GM12864 (cell line): ENCODE data around the gene ITPK1.

ENCODE experiments used
- DNase-seq: peaks from one replicate; pipeline ENCODE4 v3.0.0-alpha.2; 2011; ENCODE audit warnings: low read depth
- H3K4me3 ChIP-seq: 2 replicates; pipeline ENCODE4 v1.5.1; 2011; ENCODE audit warnings: mild to moderate bottlenecking, low read depth, low read length, control low read depth
- TF ChIP-seq, protein P1 (sequence below): IDR thresholded peaks from 2 replicates; pipeline ENCODE4 v1.5.1; 2011; ENCODE audit warnings: low read depth, mild to moderate bottlenecking, moderate library complexity, low read length, control low read depth, inconsistent platforms; ENCODE audit errors: missing control alignments

ITPK1 gene

DNA sequence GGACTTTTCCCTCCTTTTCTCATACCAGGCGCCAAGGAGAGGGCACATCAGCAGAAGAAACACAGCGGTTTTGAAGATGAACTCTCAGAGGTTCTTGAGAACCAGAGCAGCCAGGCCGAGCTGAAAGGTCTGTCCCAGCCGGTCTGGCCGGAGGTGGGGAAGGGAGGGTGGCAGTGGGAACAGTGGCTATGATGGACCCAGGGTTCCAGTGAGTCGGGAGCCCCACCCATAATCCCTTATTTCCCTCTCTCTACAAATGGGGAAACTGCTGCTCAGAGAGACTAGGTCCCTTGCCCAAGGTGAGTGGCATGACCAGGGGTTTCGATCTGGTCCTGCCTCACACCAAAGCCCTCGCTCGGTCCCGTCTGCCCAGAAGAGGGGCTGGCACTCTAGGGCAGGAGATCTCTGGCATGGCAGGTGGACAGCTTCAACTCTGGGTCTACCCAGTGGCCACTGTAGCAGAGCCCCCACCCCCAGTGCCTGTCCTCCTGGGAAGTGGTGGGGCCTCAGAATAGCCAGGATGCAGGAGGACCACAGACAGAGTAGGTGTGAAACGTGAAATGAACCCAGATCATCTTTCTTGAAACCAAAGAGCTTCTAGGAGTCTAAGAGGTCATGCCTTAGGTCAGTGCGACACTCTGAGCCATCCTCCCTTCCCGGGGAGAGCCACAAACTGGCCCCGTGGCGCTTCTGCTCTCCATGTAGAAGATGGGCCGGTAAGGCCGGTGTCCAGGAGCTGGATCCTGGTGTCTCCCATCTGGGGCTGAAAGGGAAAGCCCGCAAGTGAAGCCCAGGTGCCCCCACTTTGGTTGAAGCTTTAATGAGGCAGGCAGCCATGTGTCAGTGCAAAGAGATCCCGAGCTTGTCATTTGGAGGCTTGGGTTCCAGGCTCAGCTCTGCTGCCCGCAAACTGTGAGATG is 185.8 kb downstream of the ITPK1 start:
- no peak overlapping the region for H3K4me3 ChIP-seq
- DNase-seq, result no peak
- TF ChIP-seq, protein P1, sequence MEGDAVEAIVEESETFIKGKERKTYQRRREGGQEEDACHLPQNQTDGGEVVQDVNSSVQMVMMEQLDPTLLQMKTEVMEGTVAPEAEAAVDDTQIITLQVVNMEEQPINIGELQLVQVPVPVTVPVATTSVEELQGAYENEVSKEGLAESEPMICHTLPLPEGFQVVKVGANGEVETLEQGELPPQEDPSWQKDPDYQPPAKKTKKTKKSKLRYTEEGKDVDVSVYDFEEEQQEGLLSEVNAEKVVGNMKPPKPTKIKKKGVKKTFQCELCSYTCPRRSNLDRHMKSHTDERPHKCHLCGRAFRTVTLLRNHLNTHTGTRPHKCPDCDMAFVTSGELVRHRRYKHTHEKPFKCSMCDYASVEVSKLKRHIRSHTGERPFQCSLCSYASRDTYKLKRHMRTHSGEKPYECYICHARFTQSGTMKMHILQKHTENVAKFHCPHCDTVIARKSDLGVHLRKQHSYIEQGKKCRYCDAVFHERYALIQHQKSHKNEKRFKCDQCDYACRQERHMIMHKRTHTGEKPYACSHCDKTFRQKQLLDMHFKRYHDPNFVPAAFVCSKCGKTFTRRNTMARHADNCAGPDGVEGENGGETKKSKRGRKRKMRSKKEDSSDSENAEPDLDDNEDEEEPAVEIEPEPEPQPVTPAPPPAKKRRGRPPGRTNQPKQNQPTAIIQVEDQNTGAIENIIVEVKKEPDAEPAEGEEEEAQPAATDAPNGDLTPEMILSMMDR, result no peak

DNA sequence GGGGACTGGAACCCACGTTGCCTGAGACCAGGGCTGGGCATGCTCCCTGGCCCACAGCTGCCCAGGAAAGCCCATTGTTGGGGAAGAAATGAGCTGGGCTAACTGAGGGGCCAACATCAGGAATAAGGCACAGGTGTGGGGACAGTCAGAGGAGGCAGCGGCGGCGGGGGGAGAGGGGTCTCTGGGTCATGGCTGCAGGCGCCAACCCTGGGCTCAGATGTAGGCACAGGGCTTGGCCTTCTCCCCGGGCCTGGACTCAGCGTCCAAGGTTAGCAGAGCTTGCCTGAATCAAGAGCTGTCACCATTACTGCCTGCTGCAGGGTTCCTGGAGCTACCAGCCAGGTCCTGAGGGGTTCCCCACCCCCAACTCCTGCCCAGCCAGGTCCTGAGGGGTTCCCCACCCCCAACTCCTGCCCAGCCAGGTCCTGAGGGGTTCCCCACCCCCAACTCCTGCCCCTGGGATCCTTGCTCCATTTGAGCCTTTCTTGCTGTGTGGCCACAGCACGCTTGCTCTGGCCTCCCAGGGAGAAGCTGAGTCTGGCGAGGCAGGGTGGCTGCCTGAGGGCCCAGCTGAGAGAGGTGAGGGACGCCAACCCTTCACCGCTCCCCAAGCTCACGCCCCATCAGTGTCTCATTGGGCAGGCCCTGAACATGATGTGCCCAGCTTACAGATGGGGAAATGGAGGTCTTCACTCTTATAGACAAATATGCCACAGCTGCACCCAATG is 186.6 kb downstream of the ITPK1 start:
- no peak for DNase-seq
- H3K4me3 ChIP-seq, result no peak overlapping the region
- TF ChIP-seq, protein P1, result no peak

DNA sequence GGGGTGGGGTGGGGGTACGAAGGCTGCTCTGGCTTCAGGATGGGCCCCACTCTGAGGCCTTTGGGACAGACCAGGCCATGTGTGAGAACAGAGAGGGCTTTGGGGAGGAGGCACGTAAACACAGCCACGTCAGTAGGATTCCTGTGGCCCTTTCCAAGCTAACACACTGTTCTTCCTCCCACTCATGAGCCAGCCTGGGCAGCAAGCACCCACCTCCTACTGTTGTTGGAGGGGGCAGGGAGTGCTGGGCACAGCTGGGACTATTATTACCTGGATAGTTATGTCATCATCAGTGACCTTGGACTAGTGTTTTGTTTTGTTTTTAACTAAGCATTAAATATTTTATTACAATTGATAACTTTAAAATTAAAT is 187.5 kb downstream of the ITPK1 start:
- H3K4me3 ChIP-seq, result no peak overlapping the region
- DNase-seq, result no peak
- TF ChIP-seq, protein P1, result no peak

- no peak overlapping the region for H3K4me3 ChIP-seq
- TF ChIP-seq, protein P1, result no peak
- DNase-seq, result no peak
These were observed 188.1 kb downstream of the ITPK1 start for GRCh38 chr14:92927349-92928257.

- DNase-seq, result no peak
- H3K4me3 ChIP-seq, result no peak overlapping the region
- TF ChIP-seq, protein P1, result no peak
These were observed 188.8 kb downstream of the ITPK1 start for GRCh38 chr14:92926931-92927330.

- no peak for DNase-seq
- TF ChIP-seq, protein P1, result no peak
- no peak overlapping the region for H3K4me3 ChIP-seq
These were observed 189.4 kb downstream of the ITPK1 start for GRCh38 chr14:92926180-92926845.
